Spleen (tissue), 11 donors: ENCODE results near the gene GALNT17. TPM values are rescaled to one million over a fixed set of nuclear protein-coding genes. Genes with fewer than 3 reads are reported as not detected.
"Not testable (repeated sequence)": the region's sequence is repeated elsewhere in the genome, so short reads cannot be mapped to it uniquely, and the experiment has no call there.

Source experiments
- DNase-seq: peaks from one replicate; pipeline ENCODE4 v3.0.0-alpha.2; 2020
- H3K27ac ChIP-seq, 8 donors: fragments of 200-600 bp; sonication (generic) in 7 of 8; 1 replicate in 4 of 8; 2 replicates in 4 of 8; pipeline versions ENCODE4 v1.5.0 to v1.8.0; 2016 to 2021; ENCODE audit warnings: inconsistent platforms in 4 of 8, mild to moderate bottlenecking in 4 of 8, moderate library complexity in 1 of 8
- H3K27me3 ChIP-seq, 7 donors: fragments of 200-600 bp; sonication (generic) in 6 of 7; replicated peaks in 1 of 7; 1 replicate in 4 of 7; 2 replicates in 3 of 7; pipeline versions ENCODE4 v1.5.0 to v1.8.0; 2016 to 2021; ENCODE audit warnings: inconsistent platforms in 3 of 7, mild to moderate bottlenecking in 1 of 7
- H3K36me3 ChIP-seq, 6 donors: fragments of 200-600 bp; sonication (generic) in 5 of 6; 1 replicate in 4 of 6; 2 replicates in 2 of 6; pipeline versions ENCODE4 v1.5.0 to v1.8.0; 2016 to 2021; ENCODE audit warnings: inconsistent platforms in 2 of 6
- H3K4me1 ChIP-seq, 6 donors: fragments of 200-600 bp; sonication (generic) in 5 of 6; 1 replicate in 3 of 6; 2 replicates in 3 of 6; pipeline versions ENCODE4 v1.5.0 to v1.8.0; 2016 to 2021; ENCODE audit warnings: inconsistent platforms in 3 of 6
- H3K4me3 ChIP-seq, 8 donors: fragments of 200-600 bp; sonication (generic) in 7 of 8; 1 replicate in 4 of 8; 2 replicates in 4 of 8; pipeline versions ENCODE4 v1.5.0 to v1.8.0; 2016 to 2021; ENCODE audit warnings: inconsistent platforms in 4 of 8, mild to moderate bottlenecking in 4 of 8, moderate library complexity in 2 of 8
- H3K9me3 ChIP-seq, 8 donors: fragments of 200-600 bp; sonication (generic) in 7 of 8; 1 replicate in 4 of 8; 2 replicates in 4 of 8; pipeline versions ENCODE4 v1.5.0 to v1.8.0; 2016 to 2021; ENCODE audit warnings: inconsistent platforms in 4 of 8
- POLR2A ChIP-seq, 3 donors: fragments of 450-650 bp; IDR thresholded peaks; one replicate each; pipeline ENCODE4 v1.5.1; 2017; ENCODE audit warnings: antibody characterized with exemption in 3 of 3, mild to moderate bottlenecking in 1 of 3
- POLR2AphosphoS5 ChIP-seq, 3 donors: sonication (generic); formaldehyde crosslinking; IDR thresholded peaks; one replicate each; pipeline ENCODE4 v1.5.1; 2017; ENCODE audit warnings: antibody characterized with exemption in 3 of 3
- WGBS, 5 donors: extraction: QIAGEN DNeasy Blood & Tissue Kit in 3 of 5; methylation state at CpG; one replicate each; pipeline versions ENCODE4 v1.1.5 to v1.1.7; 2013 to 2018; 5-methylcytosine and 5-hydroxymethylcytosine counted together
- intact Hi-C: fragments of 100-400 bp; cut with DNase I; formaldehyde crosslinking; loops from one replicate; pipeline ENCODE4 v1.15.0; 2023; ENCODE audit warnings: low total_unique reads
- polyA plus RNA-seq, 3 donors: library from polyadenylated mRNA; stranded (reverse); fragments of 200-250 nt; gene quantifications; one replicate each; pipeline ENCODE4 v1.2.1, GENCODE V29; 2013
- total RNA-seq, 7 donors: library from RNA; depleted of rRNA in 3 of 7; stranded (reverse); fragments of >200 nt in 3 of 7; fragmentation: NEBNext Ultra II Directional in 4 of 7; extraction: Animal tissue kit (Norgen Biotek cat#: 25700) in 4 of 7; gene quantifications; one replicate each; pipeline versions ENCODE4 v1.1.0 to v1.2.1, GENCODE V29; 2016 to 2021
- TF ChIP-seq, protein P1 (sequence below), 11 experiments: fragments of 200-600 bp in 7 of 11; fragments of 450-650 bp in 4 of 11; sonication (generic) in 4 of 11; IDR thresholded peaks in 8 of 11; conservative IDR thresholded peaks in 3 of 11; 1 replicate in 7 of 11; 2 replicates in 4 of 11; pipeline versions ENCODE4 v1.4.0 to v1.8.0; 2016 to 2021; ENCODE audit warnings: antibody characterized with exemption in 11 of 11, inconsistent platforms in 4 of 11, mild to moderate bottlenecking in 1 of 11
- donor health status: healthy with polysubstance abuse.
- donor health status: DM: no; HTN: no; CAD: no; lungs with moderate emphysema.
- donor health status: DM: no; HTN: no; CAD: no.
- donor health status: Bipolar disorder and iron deficiency.
- donor health status: healthy.
- donor health status: DM: no; HTN: no; CAD: no.
- donor health status: DM: yes; HTN: yes; CAD: no.

GALNT17 gene
- total and polyA plus RNA-seq, 10 donors = 0.39 to 10.8 (median 3.1) TPM

GRCh38 chr7:71198887-71199286, 66.9 kb downstream of the GALNT17 start:
- no peaks in the 10 kb centered on the region for H3K36me3 ChIP-seq
- TF ChIP-seq, protein P1, sequence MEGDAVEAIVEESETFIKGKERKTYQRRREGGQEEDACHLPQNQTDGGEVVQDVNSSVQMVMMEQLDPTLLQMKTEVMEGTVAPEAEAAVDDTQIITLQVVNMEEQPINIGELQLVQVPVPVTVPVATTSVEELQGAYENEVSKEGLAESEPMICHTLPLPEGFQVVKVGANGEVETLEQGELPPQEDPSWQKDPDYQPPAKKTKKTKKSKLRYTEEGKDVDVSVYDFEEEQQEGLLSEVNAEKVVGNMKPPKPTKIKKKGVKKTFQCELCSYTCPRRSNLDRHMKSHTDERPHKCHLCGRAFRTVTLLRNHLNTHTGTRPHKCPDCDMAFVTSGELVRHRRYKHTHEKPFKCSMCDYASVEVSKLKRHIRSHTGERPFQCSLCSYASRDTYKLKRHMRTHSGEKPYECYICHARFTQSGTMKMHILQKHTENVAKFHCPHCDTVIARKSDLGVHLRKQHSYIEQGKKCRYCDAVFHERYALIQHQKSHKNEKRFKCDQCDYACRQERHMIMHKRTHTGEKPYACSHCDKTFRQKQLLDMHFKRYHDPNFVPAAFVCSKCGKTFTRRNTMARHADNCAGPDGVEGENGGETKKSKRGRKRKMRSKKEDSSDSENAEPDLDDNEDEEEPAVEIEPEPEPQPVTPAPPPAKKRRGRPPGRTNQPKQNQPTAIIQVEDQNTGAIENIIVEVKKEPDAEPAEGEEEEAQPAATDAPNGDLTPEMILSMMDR (IDR thresholded peaks at IDR 0.05 in 8 of 11, conservative IDR thresholded peaks at IDR 0.05 in 3 of 11) = no peak
- TF ChIP-seq POLR2AphosphoS5 (IDR thresholded peaks at IDR 0.05) = no peak
- TF ChIP-seq POLR2A (IDR thresholded peaks at IDR 0.05) = no peak
- H3K9me3 ChIP-seq = peaks cover 0 to 35% (median 4%) of the 10 kb centered on the region in 8 donors
- no peak for DNase-seq
- 87 to 92% (median 90%) methylated on average over 8 of the region's 8 CpGs for WGBS, 5 donors
- H3K4me1 ChIP-seq = no peaks in the 10 kb centered on the region
- no peak overlapping the region for H3K27ac ChIP-seq
- H3K27me3 ChIP-seq = no peaks in the 10 kb centered on the region
- H3K4me3 ChIP-seq = no peak overlapping the region
- intact Hi-C loops = no loop called here

DNA sequence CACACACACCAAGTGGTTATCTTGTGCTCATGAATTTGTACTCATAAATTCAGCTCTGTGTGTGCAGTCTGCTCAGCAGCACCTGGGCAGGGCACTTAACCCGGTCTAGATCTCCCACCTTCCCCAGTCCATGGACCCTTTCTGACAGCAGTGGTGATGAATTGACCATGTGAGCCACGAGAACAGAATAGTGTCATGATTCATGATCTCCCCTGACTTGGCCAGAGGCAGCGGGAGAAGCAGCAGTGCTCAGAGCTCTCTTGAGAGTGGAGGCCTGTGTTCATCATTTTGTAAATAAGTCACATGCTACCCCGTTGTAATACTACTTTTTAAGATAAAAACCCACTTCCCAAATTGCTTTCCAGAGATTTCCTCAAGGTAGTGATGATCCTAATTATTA, 74.2 kb downstream of the GALNT17 start:
- no peak overlapping the region for H3K27ac ChIP-seq
- intact Hi-C loops = no loop called here
- H3K27me3 ChIP-seq = no peaks in the 10 kb centered on the region
- WGBS, 5 donors = 53 to 67% (median 56%) methylated on average over 4 of the region's 4 CpGs
- peaks cover 0 to 29% (median 11%) of the 10 kb centered on the region in 8 donors for H3K9me3 ChIP-seq
- H3K4me3 ChIP-seq = no peak overlapping the region
- H3K36me3 ChIP-seq = no peaks in the 10 kb centered on the region
- TF ChIP-seq POLR2A (IDR thresholded peaks at IDR 0.05) = no peak
- TF ChIP-seq, protein P1 (IDR thresholded peaks at IDR 0.05 in 8 of 11, conservative IDR thresholded peaks at IDR 0.05 in 3 of 11) = no peak
- TF ChIP-seq POLR2AphosphoS5 (IDR thresholded peaks at IDR 0.05) = no peak
- no peaks in the 10 kb centered on the region for H3K4me1 ChIP-seq
- DNase-seq = no peak

DNA sequence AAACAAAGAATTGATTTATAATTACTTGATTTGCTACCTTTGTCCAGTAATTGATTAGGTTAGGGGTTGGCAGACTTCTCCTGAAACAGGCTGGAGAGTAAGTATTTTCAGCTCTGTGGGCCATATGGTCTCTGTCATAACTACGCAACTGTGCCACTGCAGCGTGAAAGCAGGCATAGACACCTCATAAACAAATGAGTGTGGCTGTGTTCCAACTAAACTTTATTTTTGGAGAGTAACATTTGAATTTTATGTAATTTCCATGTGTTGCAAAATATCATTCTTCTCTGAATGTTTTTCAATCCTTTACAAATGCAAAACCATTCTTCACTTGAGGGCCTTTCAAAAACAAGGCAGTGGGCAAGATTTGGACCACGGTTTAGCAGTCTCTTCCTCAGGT, 76.9 kb downstream of the GALNT17 start:
- no peak overlapping the region for H3K27ac ChIP-seq
- H3K4me1 ChIP-seq = no peaks in the 10 kb centered on the region
- H3K9me3 ChIP-seq = peaks cover 0 to 44% (median 19%) of the 10 kb centered on the region in 8 donors
- intact Hi-C loops = no loop called here
- TF ChIP-seq, protein P1 (IDR thresholded peaks at IDR 0.05 in 8 of 11, conservative IDR thresholded peaks at IDR 0.05 in 3 of 11) = no peak
- TF ChIP-seq POLR2A (IDR thresholded peaks at IDR 0.05) (no peak), POLR2AphosphoS5 (IDR thresholded peaks at IDR 0.05) (no peak)
- H3K36me3 ChIP-seq = no peaks in the 10 kb centered on the region
- no peak for DNase-seq
- no peaks in the 10 kb centered on the region for H3K27me3 ChIP-seq
- 60 to 87% (median 83%) methylated on average over 3 of the region's 3 CpGs for WGBS, 5 donors
- no peak overlapping the region for H3K4me3 ChIP-seq

DNA sequence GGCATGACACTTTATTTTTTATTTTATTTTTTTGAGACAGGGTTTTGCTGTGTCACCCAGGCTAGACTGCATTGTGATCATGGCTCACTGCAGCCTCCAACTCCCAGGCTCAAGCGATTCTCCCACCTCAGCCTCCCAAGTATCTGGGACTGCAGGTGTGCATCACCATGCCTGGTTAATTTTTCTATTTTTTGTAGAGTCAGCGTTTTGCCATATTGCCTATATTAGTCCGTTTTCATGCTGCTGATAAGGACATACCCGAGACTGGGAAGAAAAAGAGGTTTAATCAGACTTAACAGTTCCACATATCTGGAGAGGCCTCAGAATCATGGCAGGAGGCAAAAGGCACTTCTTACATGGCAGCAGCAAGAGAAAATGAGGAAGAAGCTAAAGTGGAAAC, 77.5 kb downstream of the GALNT17 start:
- H3K27me3 ChIP-seq, H3K4me1 ChIP-seq, H3K4me3 ChIP-seq, H3K27ac ChIP-seq, intact Hi-C loops, DNase-seq, H3K36me3 ChIP-seq: not testable (repeated sequence)
- 83 to 94% (median 89%) methylated on average over 4 of the region's 4 CpGs for WGBS, 5 donors
- H3K9me3 ChIP-seq = peaks cover 0 to 44% (median 17%) of the 10 kb centered on the region in 8 donors

GRCh38 chr7:71210220-71210619, 78.3 kb downstream of the GALNT17 start:
- TF ChIP-seq POLR2A (IDR thresholded peaks at IDR 0.05) (no peak), POLR2AphosphoS5 (IDR thresholded peaks at IDR 0.05) (no peak)
- TF ChIP-seq, protein P1 (IDR thresholded peaks at IDR 0.05 in 8 of 11, conservative IDR thresholded peaks at IDR 0.05 in 3 of 11) = no peak
- Histone ChIP-seq H3K4me1 (no peaks in the 10 kb centered on the region), H3K36me3 (no peaks in the 10 kb centered on the region), H3K4me3 (no peak overlapping the region), H3K9me3 (peaks cover 0 to 41% (median 15%) of the 10 kb centered on the region in 8 donors), H3K27me3 (no peaks in the 10 kb centered on the region), H3K27ac (no peak overlapping the region)
- 77 to 92% (median 82%) methylated on average over 5 of the region's 5 CpGs for WGBS, 5 donors
- intact Hi-C loops = no loop called here
- DNase-seq = no peak

DNA sequence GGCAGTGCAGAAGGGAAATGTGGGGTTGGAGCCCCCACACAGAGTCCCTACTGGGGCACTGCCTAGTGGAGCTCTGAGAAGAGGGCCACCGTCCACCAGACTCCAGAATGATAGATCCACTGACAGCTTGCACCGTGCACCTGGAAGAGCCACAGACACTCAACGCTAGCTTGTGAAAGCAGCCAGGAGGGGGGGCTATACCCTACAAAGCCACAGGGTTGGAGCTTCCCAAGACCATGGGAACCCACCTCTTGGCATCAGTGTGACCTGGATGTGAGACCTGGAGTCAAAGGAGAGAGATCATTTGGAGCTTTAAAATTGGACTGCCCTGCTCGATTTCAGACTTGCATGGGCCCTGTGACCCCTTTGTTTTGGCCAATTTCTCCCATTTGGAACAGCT, 80.5 kb downstream of the GALNT17 start:
- DNase-seq, H3K36me3 ChIP-seq, H3K27me3 ChIP-seq, intact Hi-C loops, H3K27ac ChIP-seq, H3K4me1 ChIP-seq, H3K4me3 ChIP-seq: not testable (repeated sequence)
- peaks cover 0 to 38% (median 13%) of the 10 kb centered on the region in 8 donors for H3K9me3 ChIP-seq
- WGBS, 5 donors = 83 to 90% (median 85%) methylated on average over 4 of the region's 4 CpGs
